IMR-90 (cell line): ENCODE data around the gene FRS3. TPM values are rescaled to one million over a fixed set of nuclear protein-coding genes. Genes with fewer than 3 reads are reported as not detected.

Experiments used
- ATAC-seq: fragments of 200-7000 bp; cut with Tn5 transposase; 2 replicates; pipeline ENCODE4 v1.9.1; 2020; ENCODE audit warnings: low read depth, mild to moderate bottlenecking, moderate library complexity
- BruUV-seq: library from RNA; stranded (reverse); fragments of 400-500 nt; replicated peaks from 2 replicates; lab custom pipeline; 2021; lab: Mats Ljungman, UMichigan
- CTCF ChIA-PET: fragments of 300-600 bp; formaldehyde crosslinking; extraction: SDS; loops from one replicate; lab custom pipeline; 2021; ENCODE audit warnings: antibody characterized with exemption; lab: Yijun Ruan, JAX
- POLR2A ChIA-PET: fragments of 300-600 bp; sonication (Branson Sonifier 250); formaldehyde crosslinking; loops from one replicate; lab custom pipeline; 2022; ENCODE audit warnings: antibody characterized with exemption; ENCODE audit not compliant: unreplicated experiment; lab: Charles Lee
- DNase-seq: peaks from one replicate; pipeline ENCODE4 v3.0.0; 2013
- H2AFZ ChIP-seq: replicated peaks from 2 replicates; pipeline ENCODE3; 2013; ENCODE audit warnings: low read length, mild to moderate bottlenecking; ENCODE audit not compliant: poor library complexity
- H2AK5ac ChIP-seq: 2 replicates; pipeline ENCODE4 v1.6.1; 2013; ENCODE audit warnings: low read depth, low read length, inconsistent platforms
- H2AK9ac ChIP-seq: replicated peaks from 2 replicates; pipeline ENCODE3; 2013; ENCODE audit warnings: mild to moderate bottlenecking, low read depth, low read length, moderate library complexity; ENCODE audit not compliant: poor library complexity
- H2BK120ac ChIP-seq: 2 replicates; pipeline ENCODE4 v1.6.1; 2013; ENCODE audit warnings: low read depth, low read length, inconsistent platforms
- H2BK15ac ChIP-seq: 3 replicates; pipeline ENCODE4 v1.6.1; 2013; ENCODE audit warnings: low read depth, low read length, inconsistent platforms
- H2BK20ac ChIP-seq: 2 replicates; pipeline ENCODE4 v1.6.1; 2013; ENCODE audit warnings: low read depth, mild to moderate bottlenecking, inconsistent platforms, low read length, moderate library complexity
- H2BK5ac ChIP-seq: 2 replicates; pipeline ENCODE4 v1.6.1; 2013; ENCODE audit warnings: mild to moderate bottlenecking, low read depth, low read length, inconsistent platforms; ENCODE audit not compliant: poor library complexity, severe bottlenecking
- H3K14ac ChIP-seq: replicated peaks from 2 replicates; pipeline ENCODE4 v1.6.1; 2013; ENCODE audit warnings: low read depth, low read length, inconsistent platforms
- H3K18ac ChIP-seq: 2 replicates; pipeline ENCODE4 v1.6.1; 2013; ENCODE audit warnings: low read depth, low read length, control low read depth
- H3K23ac ChIP-seq: 2 replicates; pipeline ENCODE4 v1.6.1; 2013; ENCODE audit warnings: low read depth, low read length, inconsistent platforms
- H3K27ac ChIP-seq: 2 replicates; pipeline ENCODE4 v1.5.1; 2013; ENCODE audit warnings: mild to moderate bottlenecking, control low read depth, low read length; ENCODE audit not compliant: insufficient read depth
- H3K27me3 ChIP-seq: 2 replicates; pipeline ENCODE4 v1.6.1; 2013; ENCODE audit warnings: low read length; ENCODE audit not compliant: control insufficient read depth, insufficient read depth
- H3K36me3 ChIP-seq: 2 replicates; pipeline ENCODE4 v1.6.1; 2013; ENCODE audit warnings: low read length, mixed read lengths; ENCODE audit not compliant: control insufficient read depth, insufficient read depth
- H3K4ac ChIP-seq: 2 replicates; pipeline ENCODE4 v1.6.1; 2013; ENCODE audit warnings: low read depth, low read length, inconsistent platforms
- H3K4me1 ChIP-seq: 2 replicates; pipeline ENCODE4 v1.6.1; 2013; ENCODE audit warnings: low read length, mixed read lengths; ENCODE audit not compliant: control insufficient read depth, insufficient read depth
- H3K4me2 ChIP-seq: 2 replicates; pipeline ENCODE4 v1.6.1; 2013; ENCODE audit warnings: low read depth, mild to moderate bottlenecking, control low read depth, low read length, moderate library complexity
- H3K4me3 ChIP-seq: 2 replicates; pipeline ENCODE4 v1.5.1; 2013; ENCODE audit warnings: low read depth, mild to moderate bottlenecking, control low read depth, low read length, moderate library complexity; ENCODE audit not compliant: insufficient read depth
- H3K56ac ChIP-seq: 2 replicates; pipeline ENCODE4 v1.6.1; 2013; ENCODE audit warnings: low read length, inconsistent platforms; ENCODE audit not compliant: insufficient read depth; ENCODE audit errors: extremely low read depth
- H3K79me1 ChIP-seq, 2 experiments: 2 replicates each; pipeline ENCODE4 v1.6.1; 2013; ENCODE audit warnings: low read length in 2 of 2, inconsistent platforms in 1 of 2, low read depth in 1 of 2
- H3K9ac ChIP-seq: 2 replicates; pipeline ENCODE4 v1.6.1; 2013; ENCODE audit warnings: low read depth, low read length, control low read depth
- H3K9me1 ChIP-seq: 2 replicates; pipeline ENCODE4 v1.6.1; 2013; ENCODE audit warnings: low read length, inconsistent platforms; ENCODE audit not compliant: insufficient read depth
- H3K9me3 ChIP-seq: 2 replicates; pipeline ENCODE4 v1.6.1; 2013; ENCODE audit warnings: low read length; ENCODE audit not compliant: control insufficient read depth, insufficient read depth
- H4K20me1 ChIP-seq: 2 replicates; pipeline ENCODE4 v1.6.1; 2013; ENCODE audit warnings: low read length, inconsistent platforms; ENCODE audit not compliant: insufficient read depth
- H4K5ac ChIP-seq: 2 replicates; pipeline ENCODE4 v1.6.1; 2013; ENCODE audit warnings: mild to moderate bottlenecking, low read depth, low read length, control low read depth
- H4K8ac ChIP-seq, 2 experiments: 2 replicates each; pipeline ENCODE4 v1.6.1; 2013; ENCODE audit warnings: low read depth in 2 of 2, low read length in 2 of 2, control low read depth in 1 of 2, inconsistent platforms in 1 of 2
- H4K91ac ChIP-seq: 2 replicates; pipeline ENCODE4 v1.6.1; 2013; ENCODE audit warnings: low read depth, low read length, inconsistent platforms; ENCODE audit not compliant: insufficient read depth
- BHLHE40 ChIP-seq: fragments of 150-350 bp; IDR thresholded peaks from 2 replicates; pipeline ENCODE4 v1.6.1; 2016; ENCODE audit warnings: mild to moderate bottlenecking, low read depth, low read length
- CEBPB ChIP-seq: IDR thresholded peaks from 2 replicates; pipeline ENCODE4 v1.6.1; 2012; ENCODE audit warnings: low read depth, low read length, improper control_type of control experiment
- CHD1 ChIP-seq: IDR thresholded peaks from 2 replicates; pipeline ENCODE4 v1.6.1; 2012; ENCODE audit warnings: low read depth, low read length, improper control_type of control experiment
- FOS ChIP-seq: fragments of 150-350 bp; IDR thresholded peaks from 2 replicates; pipeline ENCODE4 v1.6.1; 2016; ENCODE audit warnings: low read depth, low read length
- MAZ ChIP-seq: IDR thresholded peaks from 2 replicates; pipeline ENCODE4 v1.6.1; 2012; ENCODE audit warnings: low read depth, mild to moderate bottlenecking, low read length, improper control_type of control experiment, moderate library complexity, borderline replicate concordance
- MXI1 ChIP-seq: IDR thresholded peaks from 2 replicates; pipeline ENCODE4 v1.6.1; 2012; ENCODE audit warnings: low read depth, mild to moderate bottlenecking, low read length, moderate library complexity, borderline replicate concordance
- NFE2L2 ChIP-seq: fragments of 150-350 bp; IDR thresholded peaks from 2 replicates; pipeline ENCODE4 v1.6.1; 2016; ENCODE audit warnings: low read depth, mild to moderate bottlenecking, low read length
- POLR2A ChIP-seq: IDR thresholded peaks from 2 replicates; pipeline ENCODE4 v1.6.1; 2012; ENCODE audit warnings: mild to moderate bottlenecking, low read depth, low read length
- RCOR1 ChIP-seq: IDR thresholded peaks from 2 replicates; pipeline ENCODE4 v1.6.1; 2012; ENCODE audit warnings: mild to moderate bottlenecking, low read length, improper control_type of control experiment; ENCODE audit not compliant: insufficient replicate concordance
- RFX5 ChIP-seq: IDR thresholded peaks from 2 replicates; pipeline ENCODE4 v1.8.0; 2012; ENCODE audit warnings: low read depth, mild to moderate bottlenecking, low read length, moderate library complexity
- SMC3 ChIP-seq: fragments of 150-350 bp; IDR thresholded peaks from 2 replicates; pipeline ENCODE4 v1.6.1; 2016; ENCODE audit warnings: low read depth, mild to moderate bottlenecking, antibody characterized with exemption, low read length, moderate library complexity
- WGBS, 2 experiments: methylation state at CpG; one replicate each; pipeline versions ENCODE4 v1.1.5 to v1.1.7; 2013; ENCODE audit warnings: missing lambda C conversion rate in 2 of 2; ENCODE audit not compliant: insufficient read length in 1 of 2; ENCODE audit errors: extremely low coverage in 2 of 2; 5-methylcytosine and 5-hydroxymethylcytosine counted together
- dilution Hi-C: fragments of 300-500 bp; cut with HindIII; formaldehyde crosslinking; loops from one replicate; pipeline ENCODE4 v1.14.3; 2018; ENCODE audit warnings: low sequenced_read_pairs; ENCODE audit not compliant: unreplicated experiment
- in situ Hi-C: fragments of 300-500 bp; cut with MboI; formaldehyde crosslinking; loops from 3 replicates; pipeline ENCODE4 v1.14.3; 2019; ENCODE audit warnings: low sequenced_read_pairs, inconsistent platforms, mixed read lengths
- intact Hi-C: fragments of 100-400 bp; cut with micrococcal nuclease; formaldehyde crosslinking; loops from 2 replicates; pipeline ENCODE4 v1.10.0; 2022
- polyA plus RNA-seq, 3 experiments: library from polyadenylated mRNA; depleted of rRNA; stranded (reverse); fragments of >200 nt; gene quantifications; 2 replicates each; pipeline ENCODE4 v1.2.3, GENCODE V29; 2012; ENCODE audit warnings: low replicate concordance in 1 of 3
- total RNA-seq: library from RNA; depleted of rRNA; stranded (reverse); fragments of >200 nt; gene quantifications from 2 replicates; pipeline ENCODE4 v1.2.3, GENCODE V29; 2012
- TF ChIP-seq, protein P1 (sequence below): fragments of 150-350 bp; IDR thresholded peaks from 2 replicates; pipeline ENCODE4 v1.6.1; 2017; ENCODE audit warnings: mild to moderate bottlenecking, antibody characterized with exemption, low read length, low read depth
- TF ChIP-seq, protein P2 (sequence below): fragments of 150-350 bp; IDR thresholded peaks from 2 replicates; pipeline ENCODE4 v1.6.1; 2016; ENCODE audit warnings: low read depth, mild to moderate bottlenecking, low read length, moderate library complexity, borderline replicate concordance
- TF ChIP-seq, protein P3 (sequence below): conservative IDR thresholded peaks from 2 replicates; pipeline ENCODE4 v1.5.1; 2012; ENCODE audit warnings: mild to moderate bottlenecking, low read depth, low read length, improper control_type of control experiment

The FRS3 gene
- total and polyA plus RNA-seq, 2 of the 4 experiments (the other 2 are of a cell fraction): 0.54 to 3.8 TPM

GRCh38 chr6:41723530-41724227 is 56.0 kb downstream of the FRS3 start:
- Histone ChIP-seq H3K56ac (peak overlapping the region; percentile 52; the same call in 1 of the 2 replicates), H2AFZ (peak overlapping the region; percentile 85), H4K91ac (peak overlapping the region; percentile 82), H3K9me3 (no peaks in the 10 kb centered on the region), H2BK20ac (peak overlapping the region; percentile 32), H2BK120ac (peak overlapping the region; percentile 90), H2BK15ac (peak overlapping the region; percentile 94; the same call in 2 of the 3 replicates), H2AK9ac (peak overlapping the region; percentile 87), H4K5ac (peak overlapping the region; percentile 74), H3K14ac (peak overlapping the region; percentile 83), H2BK5ac (peak overlapping the region; percentile 71), H3K23ac (peak overlapping the region; percentile 44; the same call in 1 of the 2 replicates), H3K4ac (peak overlapping the region; percentile 89), H3K4me3 (no peak overlapping the region), H4K8ac (peak overlapping the region; percentile 93 to 98), H3K4me2 (peak overlapping the region; percentile 37; the same call in 1 of the 2 replicates), H3K18ac (peak overlapping the region; percentile 21; the same call in 1 of the 2 replicates), H4K20me1 (no peaks in the 10 kb centered on the region), H3K36me3 (no peaks in the 10 kb centered on the region), H3K27me3 (no peaks in the 10 kb centered on the region), H2AK5ac (peak overlapping the region; percentile 81), H3K27ac (peak overlapping the region; percentile 72), H3K79me1 (peaks cover 6 to 14% of the 10 kb centered on the region in 2 experiments; a peak in 3 of 4 replicates), H3K4me1 (peaks cover 14% of the 10 kb centered on the region), H3K9ac (0 out of 2 replicates have a peak overlapping the region, but pooled peaks have one; percentile 24), H3K9me1 (peaks cover 18% of the 10 kb centered on the region)
- in situ Hi-C loops (no loop called here), intact Hi-C loops (no loop called here), dilution Hi-C loops (no loop called here)
- ChIA-PET CTCF (no interaction called here), POLR2A (no interaction called here)
- no TSS peak for BruUV-seq
- ATAC-seq (peak; percentile 95), DNase-seq (peak; percentile 91)
- 100% methylated on average over 5 of the region's 21 CpGs; no CpG with 5 or more reads in 1 of the 2 experiments for WGBS, 2 experiments
- no peak for TF ChIP-seq SMC3
- peak; percentile 100 for TF ChIP-seq CEBPB
- TF ChIP-seq, protein P1, sequence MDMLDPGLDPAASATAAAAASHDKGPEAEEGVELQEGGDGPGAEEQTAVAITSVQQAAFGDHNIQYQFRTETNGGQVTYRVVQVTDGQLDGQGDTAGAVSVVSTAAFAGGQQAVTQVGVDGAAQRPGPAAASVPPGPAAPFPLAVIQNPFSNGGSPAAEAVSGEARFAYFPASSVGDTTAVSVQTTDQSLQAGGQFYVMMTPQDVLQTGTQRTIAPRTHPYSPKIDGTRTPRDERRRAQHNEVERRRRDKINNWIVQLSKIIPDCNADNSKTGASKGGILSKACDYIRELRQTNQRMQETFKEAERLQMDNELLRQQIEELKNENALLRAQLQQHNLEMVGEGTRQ: no peak
- TF ChIP-seq, protein P2, sequence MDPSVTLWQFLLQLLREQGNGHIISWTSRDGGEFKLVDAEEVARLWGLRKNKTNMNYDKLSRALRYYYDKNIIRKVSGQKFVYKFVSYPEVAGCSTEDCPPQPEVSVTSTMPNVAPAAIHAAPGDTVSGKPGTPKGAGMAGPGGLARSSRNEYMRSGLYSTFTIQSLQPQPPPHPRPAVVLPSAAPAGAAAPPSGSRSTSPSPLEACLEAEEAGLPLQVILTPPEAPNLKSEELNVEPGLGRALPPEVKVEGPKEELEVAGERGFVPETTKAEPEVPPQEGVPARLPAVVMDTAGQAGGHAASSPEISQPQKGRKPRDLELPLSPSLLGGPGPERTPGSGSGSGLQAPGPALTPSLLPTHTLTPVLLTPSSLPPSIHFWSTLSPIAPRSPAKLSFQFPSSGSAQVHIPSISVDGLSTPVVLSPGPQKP: no peak
- no peak for TF ChIP-seq POLR2A
- TF ChIP-seq, protein P3, sequence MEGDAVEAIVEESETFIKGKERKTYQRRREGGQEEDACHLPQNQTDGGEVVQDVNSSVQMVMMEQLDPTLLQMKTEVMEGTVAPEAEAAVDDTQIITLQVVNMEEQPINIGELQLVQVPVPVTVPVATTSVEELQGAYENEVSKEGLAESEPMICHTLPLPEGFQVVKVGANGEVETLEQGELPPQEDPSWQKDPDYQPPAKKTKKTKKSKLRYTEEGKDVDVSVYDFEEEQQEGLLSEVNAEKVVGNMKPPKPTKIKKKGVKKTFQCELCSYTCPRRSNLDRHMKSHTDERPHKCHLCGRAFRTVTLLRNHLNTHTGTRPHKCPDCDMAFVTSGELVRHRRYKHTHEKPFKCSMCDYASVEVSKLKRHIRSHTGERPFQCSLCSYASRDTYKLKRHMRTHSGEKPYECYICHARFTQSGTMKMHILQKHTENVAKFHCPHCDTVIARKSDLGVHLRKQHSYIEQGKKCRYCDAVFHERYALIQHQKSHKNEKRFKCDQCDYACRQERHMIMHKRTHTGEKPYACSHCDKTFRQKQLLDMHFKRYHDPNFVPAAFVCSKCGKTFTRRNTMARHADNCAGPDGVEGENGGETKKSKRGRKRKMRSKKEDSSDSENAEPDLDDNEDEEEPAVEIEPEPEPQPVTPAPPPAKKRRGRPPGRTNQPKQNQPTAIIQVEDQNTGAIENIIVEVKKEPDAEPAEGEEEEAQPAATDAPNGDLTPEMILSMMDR: 0 out of 2 replicates have a peak, but pooled peaks have one; percentile 23
- no peak for TF ChIP-seq RCOR1
- TF ChIP-seq CHD1: no peak
- TF ChIP-seq BHLHE40: peak; percentile 35; the same call in 1 of the 2 replicates
- TF ChIP-seq MAZ: peak; percentile 66; the same call in 1 of the 2 replicates
- TF ChIP-seq NFE2L2: no peak
- TF ChIP-seq FOS: peak; percentile 66
- TF ChIP-seq RFX5: no peak
- TF ChIP-seq MXI1: no peak
